ENCODE data around the gene ANXA3.
"Not testable (repeated sequence)": the region's sequence is repeated elsewhere in the genome, so short reads cannot be mapped to it uniquely, and the experiment has no call there.

Gene ANXA3

DNA sequence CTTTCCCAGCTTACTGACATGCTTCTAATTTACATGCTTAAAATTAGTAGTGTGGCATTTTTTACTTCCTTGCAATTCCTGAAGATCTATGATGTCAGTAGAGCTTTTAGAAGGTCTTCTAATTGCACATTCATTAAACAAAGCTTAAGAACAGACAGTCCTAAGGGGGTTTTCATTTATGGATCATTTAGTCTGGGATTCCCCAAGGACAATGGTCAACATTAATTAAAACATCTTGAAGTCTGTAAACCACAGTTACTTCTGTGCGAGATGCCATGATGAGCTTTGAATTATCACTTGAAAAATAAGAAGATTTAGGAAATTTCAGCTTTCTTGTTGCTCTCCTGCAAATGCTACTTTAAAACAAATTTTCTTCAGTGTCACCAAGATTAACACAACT lies 20.2 kb downstream of the ANXA3 start:
- no peak for DNase-seq (ENCODE audit: low read depth, low spot score)

DNA sequence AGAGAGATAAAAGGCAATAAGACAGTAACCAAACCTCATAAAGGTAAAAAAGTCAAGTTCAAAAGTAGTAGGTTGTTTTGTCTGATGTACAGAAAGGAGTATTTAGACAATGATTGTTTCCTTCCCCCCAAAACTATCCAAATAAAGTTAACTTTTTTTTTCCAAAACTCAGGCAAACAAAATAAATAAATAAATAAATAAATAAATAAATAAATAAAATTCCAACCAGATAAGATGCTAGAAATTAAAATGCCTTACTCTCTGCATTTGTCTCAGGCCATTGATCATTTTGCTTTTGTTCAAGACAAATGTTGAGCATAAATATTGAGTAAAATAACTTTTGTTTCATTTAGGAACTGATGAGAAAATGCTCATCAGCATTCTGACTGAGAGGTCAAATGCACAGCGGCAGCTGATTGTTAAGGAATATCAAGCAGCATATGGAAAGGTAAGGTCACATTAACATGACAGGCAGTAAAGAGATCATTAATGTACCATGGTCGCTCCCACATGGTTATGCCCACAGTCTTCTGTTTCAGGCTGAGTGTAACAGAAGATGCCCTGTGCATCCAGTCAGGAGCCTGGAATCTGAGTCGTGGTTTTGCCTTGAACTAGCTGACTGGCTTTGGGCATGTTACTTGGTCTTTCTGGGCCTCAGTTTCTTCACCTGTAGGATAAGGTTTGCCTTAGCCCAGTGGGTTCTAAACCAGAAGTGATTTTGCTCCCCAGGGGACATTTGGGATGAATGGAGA lies 27.3 kb downstream of the ANXA3 start:
- DNase-seq (ENCODE audit: low read depth, low spot score): no peak

DNA sequence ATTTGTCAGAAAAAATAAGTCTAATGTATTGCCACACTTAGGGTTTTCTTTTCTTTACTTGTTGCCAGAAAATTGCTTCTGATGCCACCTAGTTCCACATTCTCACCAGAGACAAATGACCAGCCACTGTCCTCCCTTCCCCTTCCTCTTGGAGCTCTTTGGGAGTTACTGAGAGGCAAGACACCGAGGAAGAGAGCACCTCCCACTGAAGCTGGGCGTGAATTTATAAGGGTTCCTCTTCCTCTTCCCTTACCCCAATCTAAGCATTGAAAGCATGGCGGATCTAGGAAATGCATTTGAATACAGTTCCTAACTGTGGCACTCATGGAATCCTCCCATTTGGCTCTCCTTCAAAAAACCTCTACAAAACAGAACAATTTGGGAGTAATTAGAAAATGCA lies 30.0 kb downstream of the ANXA3 start:
- no peak for DNase-seq (ENCODE audit: low read depth, low spot score)

DNA sequence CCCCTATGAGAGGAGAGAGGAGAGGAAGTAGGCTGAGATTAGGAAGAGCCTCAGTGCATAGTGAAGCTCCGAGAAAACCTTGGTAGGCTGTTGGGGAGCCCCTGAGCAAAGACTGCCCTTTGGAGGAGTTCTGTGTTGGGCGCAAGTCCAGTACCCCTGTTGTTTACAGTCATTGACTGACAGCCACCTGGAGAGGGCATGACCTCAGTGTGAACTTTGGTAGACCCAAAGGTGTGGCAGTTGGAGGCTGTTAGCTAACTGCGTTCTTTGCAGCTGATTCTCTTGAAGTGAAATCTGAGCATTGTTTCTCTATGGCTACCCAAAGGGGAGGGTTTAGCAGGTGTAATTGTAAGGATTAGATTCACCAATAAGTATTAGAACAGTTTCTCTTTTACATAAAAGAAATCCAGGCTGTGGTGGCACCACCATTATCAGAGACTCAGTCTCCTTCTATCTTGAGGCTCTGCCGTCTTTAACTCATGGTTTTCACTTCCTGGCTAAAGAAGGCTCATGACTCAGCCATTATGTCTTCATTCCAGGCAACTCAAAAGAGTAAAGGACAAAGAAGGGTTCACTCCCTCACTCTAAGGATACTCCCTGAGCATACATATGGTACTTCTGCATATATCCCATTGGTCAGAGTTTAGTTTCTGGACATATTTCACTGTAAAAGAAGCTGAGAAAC lies 33.4 kb downstream of the ANXA3 start:
- DNase-seq (ENCODE audit: low read depth, low spot score): no peak

DNA sequence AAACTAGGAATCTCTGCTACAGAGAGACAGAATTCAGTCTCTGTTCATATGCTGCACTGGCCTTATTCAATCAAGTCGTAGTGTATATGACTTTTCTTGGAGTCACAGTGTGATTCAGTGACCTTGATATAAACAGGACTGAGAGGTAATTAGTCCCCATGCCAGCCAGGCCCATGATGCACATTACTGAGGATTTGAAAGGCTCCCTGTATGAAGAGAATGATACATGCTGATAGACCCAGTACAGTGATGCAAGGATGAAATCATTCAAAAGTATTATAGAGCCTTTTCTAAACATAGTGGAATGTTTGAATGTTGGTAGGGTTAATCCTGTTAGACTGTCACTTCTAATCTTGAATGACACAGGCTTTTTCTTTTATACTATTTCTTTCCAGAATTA lies 34.1 kb downstream of the ANXA3 start:
- DNase-seq (ENCODE audit: low read depth, low spot score): no peak

DNA sequence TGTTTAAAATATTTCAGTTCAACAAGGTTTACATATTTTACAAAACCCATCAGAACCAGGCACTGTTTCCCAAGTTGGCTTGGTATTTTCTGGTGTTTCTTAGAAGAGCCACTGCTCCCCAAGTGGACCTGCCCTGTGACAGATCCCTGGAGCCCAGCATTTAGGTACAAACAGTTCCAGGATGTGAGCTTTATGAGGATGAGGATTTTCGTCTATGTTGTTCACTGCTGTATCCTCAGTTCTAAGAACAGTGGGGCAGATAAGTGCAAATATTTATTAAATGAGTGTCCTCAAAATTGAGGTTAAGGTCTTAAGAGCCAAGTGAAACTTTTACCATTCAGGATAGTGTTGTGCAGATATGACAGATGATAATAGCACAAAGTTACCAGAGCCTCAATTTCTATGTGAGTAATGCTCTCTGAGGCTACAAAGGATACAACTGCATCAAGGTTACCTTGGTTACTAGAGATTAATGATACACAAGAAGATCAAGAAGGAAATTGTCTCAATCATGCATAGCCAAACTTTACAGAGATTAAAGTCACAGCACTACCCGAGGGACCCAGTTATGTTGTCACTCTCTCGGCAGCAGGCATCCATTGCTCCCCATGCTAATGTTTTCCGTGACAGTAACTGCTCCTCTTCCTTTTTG lies 37.5 kb downstream of the ANXA3 start:
- no peak for DNase-seq (ENCODE audit: low read depth, low spot score)

DNA sequence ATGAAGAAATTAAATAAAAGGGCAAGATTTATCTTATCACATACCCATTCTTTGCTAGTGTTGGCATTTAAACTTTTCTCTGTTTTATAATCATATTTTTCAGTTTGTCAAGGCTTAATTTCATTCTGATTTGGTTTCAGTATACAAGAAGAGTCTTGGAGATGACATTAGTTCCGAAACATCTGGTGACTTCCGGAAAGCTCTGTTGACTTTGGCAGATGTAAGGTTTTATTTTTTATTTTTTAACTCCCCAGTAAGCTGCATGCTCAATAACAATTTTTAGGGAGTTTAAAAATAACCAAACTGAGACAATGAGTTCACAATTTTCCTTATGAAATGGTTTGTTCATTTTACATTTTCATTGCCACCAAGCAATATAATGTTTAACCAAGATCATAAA lies 39.8 kb downstream of the ANXA3 start:
- DNase-seq (ENCODE audit: low read depth, low spot score): no peak

DNA sequence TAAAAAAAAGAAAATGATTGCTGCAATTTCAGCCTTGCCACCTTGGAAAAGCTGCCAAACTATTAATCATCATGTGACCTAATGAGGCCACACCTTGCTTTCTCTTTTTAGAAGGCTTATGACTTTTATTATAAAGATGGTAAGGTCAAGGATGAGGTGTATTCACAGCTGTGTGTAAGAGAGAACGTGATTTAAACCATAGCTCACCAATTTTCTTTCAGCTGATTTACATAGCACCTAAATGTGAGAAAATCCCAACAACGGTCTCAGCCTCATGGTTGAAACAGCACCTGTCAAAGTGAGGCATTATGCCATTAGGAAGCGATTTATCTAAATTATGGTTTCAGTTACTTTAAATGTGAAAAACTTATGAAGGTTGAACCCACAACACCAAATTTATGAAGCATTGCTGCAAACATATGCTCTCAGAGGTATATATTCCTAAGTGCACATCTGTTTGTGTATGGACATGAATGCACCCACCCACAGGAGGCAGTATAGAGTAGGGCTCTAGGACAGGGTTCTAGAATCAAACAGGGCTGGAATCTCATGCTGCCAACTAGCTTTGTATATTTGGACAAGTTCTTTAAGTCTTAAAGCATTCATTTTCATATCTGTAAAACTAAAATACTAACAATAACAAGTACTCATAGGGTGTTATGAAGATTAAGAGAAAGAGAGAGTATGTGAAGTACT lies 40.7 kb downstream of the ANXA3 start:
- DNase-seq (ENCODE audit: low read depth, low spot score): no peak

DNA sequence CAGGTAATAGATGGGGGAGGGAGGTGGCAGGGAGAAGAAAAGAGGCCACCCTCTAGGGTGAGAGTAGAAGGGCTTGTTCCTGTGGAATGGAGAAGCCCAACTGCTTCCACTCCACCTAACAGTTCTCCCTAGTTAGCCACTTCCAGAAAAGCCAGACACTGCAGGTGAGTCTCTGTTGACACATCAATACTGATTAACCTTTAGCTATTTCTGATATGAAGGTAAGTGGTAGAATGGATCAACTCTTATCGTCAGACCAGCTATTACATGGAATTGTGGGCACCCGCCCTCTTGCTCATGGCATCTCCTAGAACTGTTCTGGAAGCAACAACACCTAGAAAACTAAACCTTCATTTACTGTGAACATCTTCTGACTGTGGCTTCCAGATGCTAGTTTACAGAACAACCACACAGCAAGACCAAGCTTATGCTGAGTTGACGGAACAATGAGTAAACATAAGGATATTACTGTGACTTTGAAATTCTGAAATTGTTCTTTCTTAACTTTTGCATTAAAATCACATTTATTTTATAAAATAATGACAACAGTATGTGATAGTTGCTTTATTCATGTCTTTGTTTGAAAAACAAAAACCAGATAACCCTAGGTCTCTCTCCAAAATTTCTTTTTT lies 44.7 kb downstream of the ANXA3 start:
- no peak for DNase-seq (ENCODE audit: low read depth, low spot score)

DNA sequence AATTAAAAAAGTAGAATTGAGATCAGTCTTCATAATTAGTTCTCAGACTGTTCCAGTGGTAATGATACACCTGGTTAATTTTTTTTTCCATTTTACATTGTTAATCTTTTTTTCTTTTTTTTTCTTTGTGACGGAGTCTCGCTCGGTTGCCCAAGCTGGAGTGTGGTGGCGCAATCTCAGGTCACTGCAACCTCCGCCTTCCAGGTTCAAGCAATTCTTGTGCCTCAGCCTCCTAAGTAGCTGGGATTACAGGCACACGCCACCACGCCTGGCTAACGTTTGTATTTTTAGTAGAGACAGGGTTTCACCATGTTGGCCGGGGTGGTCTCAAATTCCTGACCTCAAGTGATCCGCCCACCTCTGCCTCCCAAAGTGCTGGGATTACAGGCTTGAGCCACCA lies 46.9 kb downstream of the ANXA3 start:
- not testable (repeated sequence) for DNase-seq (ENCODE audit: low read depth, low spot score)

DNA sequence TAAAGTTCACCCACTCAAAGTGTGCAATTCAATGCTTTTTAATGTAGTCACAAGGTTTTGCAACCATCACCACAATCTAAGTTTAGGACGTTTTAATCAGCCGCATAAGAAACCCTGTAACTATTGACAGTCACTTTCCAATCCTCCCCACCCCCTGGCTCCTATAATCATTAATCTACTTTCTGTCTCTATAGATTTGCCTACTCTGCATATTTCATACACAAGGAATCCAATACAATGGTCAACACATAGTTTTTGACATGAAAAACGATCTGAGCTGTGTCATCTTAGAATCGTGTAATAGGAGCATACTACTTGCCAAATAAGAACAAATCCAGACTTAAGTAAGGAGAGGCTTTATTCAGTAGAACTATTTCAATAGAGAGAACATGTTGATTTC lies 47.6 kb downstream of the ANXA3 start:
- no peak for DNase-seq (ENCODE audit: low read depth, low spot score)

DNA sequence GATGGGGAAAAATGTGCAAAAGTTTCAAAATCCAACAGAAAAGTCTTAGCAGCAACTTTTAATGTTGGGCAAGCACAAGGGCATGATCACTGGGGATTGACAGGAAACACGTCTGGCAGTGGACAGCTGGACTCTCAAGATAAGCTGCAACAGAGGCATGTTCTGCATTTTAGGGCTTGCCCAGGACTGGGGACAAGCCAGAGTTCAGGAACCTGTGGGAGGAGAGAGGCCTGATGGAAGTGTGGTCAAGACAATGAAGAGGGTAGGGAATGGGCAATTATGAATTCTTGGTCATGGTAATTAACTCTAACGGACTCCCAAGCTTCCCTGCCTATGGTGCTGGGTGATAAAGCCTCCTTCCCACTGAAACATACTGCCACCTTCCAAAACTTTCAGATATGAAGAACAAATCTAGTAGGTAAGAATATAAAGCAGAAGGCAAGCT lies 48.4 kb downstream of the ANXA3 start:
- DNase-seq (ENCODE audit: low read depth, low spot score): no peak

DNA sequence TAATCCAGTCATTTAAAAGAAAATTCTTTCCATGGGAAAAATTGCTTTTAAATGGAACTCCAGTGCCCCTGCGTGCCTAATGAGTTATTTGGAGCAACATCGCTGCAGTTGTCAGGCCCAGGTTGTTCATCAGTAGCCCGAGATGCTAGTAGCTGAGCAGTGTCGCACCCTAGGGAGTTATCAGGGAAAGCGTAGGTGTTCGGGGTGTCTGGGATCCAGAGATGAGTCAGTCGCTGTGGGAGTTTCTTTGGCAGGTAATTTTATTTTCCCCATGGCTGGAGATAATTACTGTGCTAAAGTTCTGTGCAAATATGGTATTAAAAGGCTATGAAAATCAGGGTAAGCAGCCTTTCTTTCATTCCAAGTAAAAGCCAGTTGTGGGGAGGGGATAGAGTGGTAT lies 49.4 kb downstream of the ANXA3 start:
- no peak for DNase-seq (ENCODE audit: low read depth, low spot score)

DNA sequence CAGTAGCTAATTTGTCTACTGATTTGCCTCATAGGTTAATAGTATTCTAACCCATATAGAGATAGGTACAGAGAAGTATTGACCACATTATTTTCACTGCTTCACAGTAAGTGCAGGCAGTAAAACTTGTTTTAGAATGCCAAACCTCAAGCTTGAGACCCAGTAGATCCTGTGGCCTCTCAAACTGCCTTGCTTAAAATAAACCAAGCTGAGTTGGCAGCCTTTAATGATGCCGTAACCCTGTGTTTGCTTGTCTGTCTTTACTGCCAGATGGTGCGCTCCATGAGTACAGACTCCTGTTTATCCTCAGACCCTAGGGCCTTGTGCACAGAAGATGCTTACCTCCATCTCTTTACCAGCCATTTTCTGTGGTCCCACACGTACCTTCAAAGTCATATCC lies 50.8 kb downstream of the ANXA3 start:
- DNase-seq (ENCODE audit: low read depth, low spot score): no peak

DNA sequence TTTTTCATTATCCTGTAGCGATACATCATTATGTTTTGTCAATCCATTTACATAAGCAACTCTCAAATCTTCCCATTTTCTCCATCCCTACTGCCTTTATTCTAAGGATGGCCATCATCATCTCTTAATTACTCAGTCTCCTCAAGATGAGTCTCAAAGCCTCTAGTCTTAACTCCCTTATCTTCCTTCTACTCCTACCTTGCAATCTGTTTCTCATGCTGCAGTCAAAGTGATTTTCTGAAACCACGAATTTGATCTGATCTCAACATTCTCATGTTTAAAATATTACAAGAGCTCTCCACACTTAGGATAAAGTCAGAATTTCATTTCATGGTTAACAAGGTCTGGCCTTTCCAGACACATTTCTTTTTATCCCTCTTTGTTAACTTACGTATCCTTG lies 51.8 kb downstream of the ANXA3 start:
- DNase-seq (ENCODE audit: low read depth, low spot score): no peak

DNA sequence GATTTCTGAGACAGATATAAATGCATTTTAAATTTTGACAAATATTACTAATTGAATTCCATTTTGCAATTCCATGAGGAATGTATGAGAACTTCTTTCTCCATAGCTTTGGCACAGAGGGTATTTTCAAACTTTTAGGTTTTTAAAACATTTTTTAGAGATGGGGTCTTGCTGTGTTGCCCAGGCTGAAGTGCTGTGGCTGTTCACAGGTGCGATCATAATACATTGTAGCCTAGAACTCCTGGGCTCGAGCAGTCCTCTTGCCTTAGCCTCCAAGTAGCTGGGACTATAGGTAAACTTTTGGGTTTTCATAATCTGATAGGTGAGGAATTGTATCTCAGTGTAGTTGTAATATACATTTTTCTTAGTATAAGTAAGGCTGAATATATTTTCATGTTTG lies 53.4 kb downstream of the ANXA3 start:
- DNase-seq (ENCODE audit: low read depth, low spot score): no peak

DNA sequence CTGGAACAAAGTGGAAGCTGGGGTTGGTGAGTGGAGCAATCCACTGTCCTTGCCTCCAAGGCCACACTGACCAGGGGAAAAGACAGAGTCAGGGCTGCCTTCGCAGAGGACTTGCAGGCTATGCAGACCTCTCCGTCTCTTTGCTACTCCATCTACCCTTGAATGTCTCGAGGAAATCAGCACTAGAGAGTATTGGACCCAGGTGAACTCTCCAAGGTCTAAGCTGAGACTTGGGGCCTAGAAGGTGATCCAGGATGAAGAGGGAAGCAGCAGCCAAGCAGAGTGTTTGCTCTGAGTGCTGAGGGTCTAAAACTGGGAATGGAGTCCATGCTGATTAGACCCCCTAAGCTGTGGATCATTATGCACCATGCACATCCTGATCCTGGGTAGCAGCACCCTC lies 54.5 kb downstream of the ANXA3 start:
- no peak for DNase-seq (ENCODE audit: low read depth, low spot score)

DNA sequence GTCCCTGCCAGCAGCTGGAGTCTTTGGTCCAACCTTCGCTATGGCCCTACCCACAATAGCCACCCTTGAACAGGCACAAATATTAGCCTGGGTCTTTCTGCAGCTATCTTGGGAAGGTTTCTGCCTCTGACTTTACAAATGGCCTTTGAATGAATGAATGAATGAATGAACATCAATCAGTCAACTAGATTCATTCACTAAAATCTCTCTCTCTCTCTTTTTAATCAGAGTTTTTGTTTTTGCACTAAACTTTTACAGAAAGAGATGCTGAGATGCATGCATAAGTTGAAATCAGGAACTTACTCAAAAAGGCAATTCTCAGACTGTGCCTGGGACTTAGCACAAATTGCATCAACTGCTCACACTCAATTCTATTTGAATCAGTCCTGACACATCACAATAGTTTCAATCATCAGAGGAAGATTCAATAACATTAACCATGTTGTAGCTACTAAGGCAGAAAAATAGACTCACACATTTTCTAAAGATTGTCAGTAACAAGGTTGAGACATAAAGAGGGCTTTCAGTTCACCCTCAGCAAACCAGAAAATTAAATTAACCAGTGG lies 55.0 kb downstream of the ANXA3 start:
- DNase-seq (ENCODE audit: low read depth, low spot score): no peak

DNA sequence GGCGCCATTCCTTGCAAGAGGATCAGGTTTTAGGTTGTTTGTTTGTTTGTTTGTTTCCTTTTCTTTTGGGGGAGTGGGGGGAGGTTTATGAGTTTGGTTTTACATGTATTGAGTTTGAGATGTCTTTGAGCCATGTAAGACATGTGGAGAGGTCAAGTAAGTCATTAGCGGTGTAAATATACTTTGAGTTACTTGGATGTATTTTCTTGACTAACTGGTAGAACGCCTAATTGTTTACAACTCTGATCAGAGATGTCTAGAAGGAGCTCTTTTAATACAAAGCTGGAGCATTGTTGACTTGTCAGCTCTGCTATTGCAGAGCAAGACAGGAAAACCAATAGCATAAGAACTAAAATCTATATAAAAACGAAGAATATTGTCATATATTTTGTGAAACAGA lies 57.1 kb downstream of the ANXA3 start:
- DNase-seq (ENCODE audit: low read depth, low spot score): no peak

DNA sequence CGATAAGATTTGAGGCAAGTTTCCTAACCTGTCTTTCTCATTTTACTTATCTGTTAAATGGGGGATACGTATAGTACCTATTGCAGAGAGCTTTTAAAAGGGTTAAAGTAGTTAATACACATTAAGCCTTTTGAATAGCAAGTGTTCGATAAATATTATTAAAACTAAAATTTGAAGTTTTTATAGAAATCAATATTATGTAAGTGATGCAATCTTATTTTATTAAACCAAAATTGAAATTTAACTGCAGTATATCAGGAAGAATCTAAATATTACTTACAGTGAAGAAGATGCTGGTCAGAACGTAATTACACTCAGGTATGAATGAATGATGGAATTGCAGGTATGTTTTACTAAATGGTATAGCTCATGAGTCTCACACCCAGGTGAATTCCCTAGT lies 58.0 kb downstream of the ANXA3 start:
- DNase-seq (ENCODE audit: low read depth, low spot score): no peak

DNA sequence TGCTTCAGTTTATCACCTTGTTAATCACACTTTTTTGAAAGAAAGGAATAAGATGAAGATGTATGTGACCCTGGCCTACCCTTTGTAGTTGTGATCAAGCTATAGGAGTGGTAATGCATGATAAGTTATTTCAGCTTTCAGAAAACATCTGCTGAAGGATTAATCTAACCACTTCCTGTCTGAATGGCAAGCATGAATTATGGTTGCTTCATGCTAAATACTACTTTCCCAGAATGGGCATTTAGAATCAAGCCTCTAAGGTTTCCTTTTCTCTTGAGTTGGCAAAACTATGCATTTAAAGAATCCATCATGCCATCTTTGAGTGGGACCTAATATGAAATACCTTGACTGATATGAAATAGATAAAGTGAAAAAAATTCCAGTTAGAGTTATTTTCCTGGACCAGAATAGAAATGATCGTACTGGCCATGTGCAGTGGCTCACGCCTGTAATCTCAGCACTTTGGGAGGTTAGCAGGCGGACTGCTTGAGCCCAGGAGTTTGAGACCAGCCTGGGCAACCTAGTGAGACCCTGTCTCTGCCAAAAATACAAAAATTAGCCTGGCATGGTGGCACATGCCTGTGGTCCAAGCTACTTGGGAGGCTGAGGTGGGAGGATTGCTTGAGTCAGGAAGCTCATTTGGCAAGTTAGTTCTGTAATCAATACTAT lies 59.1 kb downstream of the ANXA3 start:
- no peak for DNase-seq (ENCODE audit: low read depth, low spot score)

Data from activated CD4-positive, CD25-positive, alpha-beta regulatory T cell treated with anti-CD3 and anti-CD28 coated beads, Interleukin-2, amount 50 U/mL, for 16 hours (primary cell).